Gastroesophageal sphincter (tissue), 3 donors: ENCODE measurements around the gene ATMIN.

Source experiments
- CTCF ChIP-seq, 4 experiments: fragments of 200-600 bp in 2 of 4; fragments of 450-650 bp in 2 of 4; sonication (generic) in 1 of 4; IDR thresholded peaks; one replicate each; pipeline ENCODE4 v1.5.1; 2017 to 2019; ENCODE audit warnings: antibody characterized with exemption in 4 of 4, mild to moderate bottlenecking in 2 of 4, moderate library complexity in 2 of 4
- EP300 ChIP-seq: sonication (generic); formaldehyde crosslinking; IDR thresholded peaks from one replicate; pipeline ENCODE4 v1.6.1; 2017; ENCODE audit warnings: antibody characterized with exemption, mild to moderate bottlenecking
- POLR2A ChIP-seq, 2 donors: fragments of 450-650 bp; IDR thresholded peaks; one replicate each; pipeline ENCODE4 v1.6.1; 2017; ENCODE audit warnings: antibody characterized with exemption in 2 of 2, mild to moderate bottlenecking in 2 of 2, moderate library complexity in 1 of 2
- POLR2AphosphoS5 ChIP-seq: sonication (generic); formaldehyde crosslinking; IDR thresholded peaks from one replicate; pipeline ENCODE4 v1.6.1; 2017; ENCODE audit warnings: antibody characterized with exemption

DNA sequence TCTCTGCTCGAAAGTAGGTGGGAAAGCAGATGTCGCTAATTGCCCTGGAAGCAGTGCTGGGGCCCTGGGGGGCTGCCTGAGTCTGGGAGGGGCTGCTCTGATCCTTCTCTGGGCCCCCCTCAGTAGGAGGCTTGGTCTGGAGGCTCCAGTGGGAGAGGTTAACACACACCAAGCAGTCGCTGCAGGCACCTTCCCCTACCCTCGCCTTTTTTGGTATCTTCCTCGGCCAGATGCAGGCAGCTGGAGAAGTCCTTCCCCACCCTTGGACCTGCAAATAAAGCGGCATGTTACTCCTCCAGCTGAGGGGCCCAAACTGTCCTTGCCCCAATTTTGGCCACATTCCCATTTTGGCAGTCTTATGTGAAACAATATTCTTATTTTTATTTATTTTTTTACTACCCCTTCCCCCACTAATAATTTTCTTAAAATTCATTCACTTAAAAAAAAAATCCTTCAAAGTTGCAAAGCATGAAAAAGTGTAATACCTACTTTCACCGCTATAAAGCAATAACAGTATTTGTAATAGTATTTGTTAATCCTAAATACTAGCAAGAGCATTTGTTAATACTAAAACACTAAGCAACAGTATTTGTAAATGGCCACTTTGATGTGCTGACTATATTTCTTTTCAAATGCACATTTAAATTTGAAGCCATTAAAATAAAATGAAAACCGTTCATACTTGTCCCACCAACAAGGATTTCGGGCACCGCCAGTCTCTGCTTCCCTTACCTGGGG is 26.4 kb downstream of the ATMIN start:
- no peak for TF ChIP-seq CTCF (IDR thresholded peaks at IDR 0.05)
- no peak for TF ChIP-seq POLR2A (IDR thresholded peaks at IDR 0.05)
- no peak for TF ChIP-seq POLR2AphosphoS5
- TF ChIP-seq EP300 = no peak
